ENCODE measurements around the gene EIF3F.

Gene EIF3F

GRCh38 chr11:7983832-7984590 is 3.1 kb upstream of the EIF3F start:
- no peak overlapping the region for H3K4me3 ChIP-seq

GRCh38 chr11:7987560-7987883 is 385 bp downstream of the EIF3F start:
- Histone ChIP-seq H3K27ac (peak overlapping the region in 20 of 21 experiments; percentile 33 to 88 (median 84)), H3K4me3 (peak overlapping the region; percentile 82 to 98 (median 91))

More at GRCh38 chr11:7983832-7984590, 3.1 kb upstream of the EIF3F start:
- no peak overlapping the region for H3K27ac ChIP-seq

GRCh38 chr11:7994581-7995278 is 7.6 kb downstream of the EIF3F start:
- H3K27ac ChIP-seq, result no peak overlapping the region
- H3K4me3 ChIP-seq, result no peak overlapping the region

- H3K4me3 ChIP-seq, result no peak overlapping the region
- H3K27ac ChIP-seq, result no peak overlapping the region
These were observed 12.7 kb downstream of the EIF3F start for GRCh38 chr11:7999795-8000194.

GRCh38 chr11:8000390-8000789 is 13.3 kb downstream of the EIF3F start:
- Histone ChIP-seq H3K4me3 (no peak overlapping the region), H3K27ac (no peak overlapping the region)

- no peak overlapping the region for H3K4me3 ChIP-seq
- no peak overlapping the region for H3K27ac ChIP-seq
These were observed 15.5 kb downstream of the EIF3F start for GRCh38 chr11:8002676-8003075.

GRCh38 chr11:8003187-8003586 is 16.1 kb downstream of the EIF3F start:
- Histone ChIP-seq H3K27ac (no peak overlapping the region), H3K4me3 (no peak overlapping the region)

- no peak overlapping the region for H3K27ac ChIP-seq
- H3K4me3 ChIP-seq, result no peak overlapping the region
These were observed 16.9 kb downstream of the EIF3F start for GRCh38 chr11:8004008-8004407.

- Histone ChIP-seq H3K4me3 (no peak overlapping the region), H3K27ac (no peak overlapping the region)
These were observed 18.4 kb downstream of the EIF3F start for GRCh38 chr11:8005556-8005955.

GRCh38 chr11:8006349-8006977 is 19.3 kb downstream of the EIF3F start:
- Histone ChIP-seq H3K27ac (no peak overlapping the region), H3K4me3 (no peak overlapping the region)

GRCh38 chr11:8008212-8008611 is 21.1 kb downstream of the EIF3F start:
- H3K27ac ChIP-seq, result no peak overlapping the region
- H3K4me3 ChIP-seq, result no peak overlapping the region

- Histone ChIP-seq H3K27ac (no peak overlapping the region), H3K4me3 (no peak overlapping the region)
These were observed 22.7 kb downstream of the EIF3F start for GRCh38 chr11:8009856-8010255.

GRCh38 chr11:8011371-8011770 is 24.2 kb downstream of the EIF3F start:
- Histone ChIP-seq H3K27ac (no peak overlapping the region), H3K4me3 (no peak overlapping the region)

GRCh38 chr11:8011981-8012444 is 24.9 kb downstream of the EIF3F start:
- Histone ChIP-seq H3K27ac (no peak overlapping the region), H3K4me3 (no peak overlapping the region)

- Histone ChIP-seq H3K27ac (no peak overlapping the region), H3K4me3 (no peak overlapping the region)
These were observed 26.7 kb downstream of the EIF3F start for GRCh38 chr11:8013833-8014232.

- Histone ChIP-seq H3K4me3 (no peak overlapping the region), H3K27ac (no peak overlapping the region)
These were observed 28.7 kb downstream of the EIF3F start for GRCh38 chr11:8015753-8016239.

- Histone ChIP-seq H3K27ac (no peak overlapping the region), H3K4me3 (no peak overlapping the region)
These were observed 29.3 kb downstream of the EIF3F start for GRCh38 chr11:8016440-8016839.

- Histone ChIP-seq H3K27ac (no peak overlapping the region), H3K4me3 (no peak overlapping the region)
These were observed 29.9 kb downstream of the EIF3F start for GRCh38 chr11:8017071-8017470.

- no peak overlapping the region for H3K4me3 ChIP-seq
- no peak overlapping the region for H3K27ac ChIP-seq
These were observed 30.9 kb downstream of the EIF3F start for GRCh38 chr11:8017894-8018483.

All from skin epidermis (tissue), 12 donors.